ENCODE measurements around the gene RAP1GAP.
"Not testable (repeated sequence)": the region's sequence is repeated elsewhere in the genome, so short reads cannot be mapped to it uniquely, and the experiment has no call there.

RAP1GAP gene

DNA sequence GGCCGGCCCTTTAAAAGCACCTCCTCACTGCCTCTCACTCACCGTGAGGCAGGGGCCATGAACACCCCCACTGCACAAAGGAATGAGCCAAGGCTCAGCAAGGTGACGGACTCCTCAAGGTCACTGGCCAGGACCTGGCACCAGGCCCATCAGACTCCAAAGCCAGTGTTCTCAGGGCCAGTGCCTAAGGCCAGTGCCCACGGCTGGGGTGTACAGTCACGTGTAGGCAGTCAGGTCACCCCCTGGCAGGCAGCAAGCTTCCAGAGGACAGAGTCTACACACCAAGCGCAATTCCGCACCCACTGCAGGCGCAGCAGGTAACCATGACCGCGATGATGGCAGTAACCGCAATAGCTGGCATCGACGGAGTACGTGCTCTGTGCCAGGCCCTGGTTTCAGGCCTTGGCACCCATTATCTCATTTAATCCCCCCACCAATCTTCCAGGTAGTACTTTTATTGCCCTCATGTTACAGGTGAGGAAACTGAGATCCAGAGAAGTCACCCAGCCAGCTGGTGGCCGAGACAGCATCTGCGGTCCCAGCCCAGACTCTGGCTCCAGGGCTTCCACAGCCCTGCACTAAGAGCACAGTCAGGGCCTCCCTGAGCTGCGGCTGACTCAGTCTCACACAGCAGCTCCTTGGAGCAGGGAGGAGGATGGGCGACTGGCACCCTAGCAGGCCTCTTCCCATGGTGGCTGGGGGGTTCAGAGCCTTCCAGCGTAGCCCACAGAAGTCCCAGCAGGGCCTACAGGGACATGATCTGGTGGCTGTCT, 27.0 kb downstream of the RAP1GAP start:
- DNase-seq = no peak

DNA sequence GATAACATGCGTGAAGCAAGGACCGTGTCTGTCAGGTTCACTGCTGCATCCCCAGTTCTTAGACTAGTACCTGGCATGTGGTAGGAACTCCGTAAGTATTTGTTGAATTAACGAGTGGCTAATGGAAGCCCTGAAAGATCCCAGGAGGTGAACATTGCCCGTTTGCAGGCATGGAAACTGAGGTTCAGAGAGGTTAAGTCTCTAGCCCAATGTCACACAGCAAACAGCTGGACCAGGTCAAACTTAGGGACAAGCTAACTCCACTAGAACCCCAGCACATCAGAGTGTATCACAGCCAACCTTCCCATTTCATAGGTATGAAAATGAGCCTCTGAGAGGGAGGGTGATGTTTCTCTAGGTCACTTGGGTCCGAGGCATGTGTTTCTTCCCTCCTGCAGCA, 27.6 kb downstream of the RAP1GAP start:
- no peak for DNase-seq

DNA sequence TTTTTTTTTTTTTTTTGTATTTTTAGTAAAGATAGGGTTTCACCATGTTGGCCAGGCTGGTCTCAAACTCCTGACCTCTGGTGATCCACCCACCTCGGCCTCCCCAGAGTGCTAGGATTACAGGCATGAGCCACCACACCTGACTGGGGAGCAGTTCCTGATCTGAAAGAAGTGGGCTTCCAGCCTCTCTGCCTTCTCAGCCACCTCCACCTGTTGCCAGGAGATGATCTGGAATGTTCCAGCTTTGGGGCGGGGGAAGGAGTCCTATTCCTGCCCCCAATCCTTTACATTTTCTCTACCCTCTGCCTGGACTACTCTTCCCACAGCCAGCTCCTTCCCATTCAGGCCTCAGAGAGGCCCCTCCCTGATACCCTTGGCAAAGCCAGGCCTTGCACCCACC, 28.1 kb downstream of the RAP1GAP start:
- DNase-seq = no peak

DNA sequence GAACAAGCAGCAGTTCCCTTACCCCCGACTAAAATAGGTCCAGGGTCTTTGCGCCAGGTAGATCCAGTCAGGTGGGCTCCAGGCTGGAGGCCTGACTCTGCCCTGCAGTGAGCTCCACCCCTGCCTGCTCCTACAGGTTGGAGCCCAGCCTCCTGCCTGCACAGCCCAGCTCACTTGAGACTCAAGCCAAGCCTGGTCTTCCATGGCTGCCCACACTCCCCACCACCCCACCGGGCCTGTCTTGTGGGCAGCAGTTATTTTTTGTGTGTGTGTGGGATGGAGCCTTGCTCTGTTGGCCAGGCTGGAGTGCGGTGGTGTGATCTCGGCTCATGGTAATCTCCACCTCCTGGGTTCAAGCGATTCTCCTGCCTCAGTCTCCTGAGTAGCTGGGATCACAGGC, 28.5 kb downstream of the RAP1GAP start:
- DNase-seq = no peak

DNA sequence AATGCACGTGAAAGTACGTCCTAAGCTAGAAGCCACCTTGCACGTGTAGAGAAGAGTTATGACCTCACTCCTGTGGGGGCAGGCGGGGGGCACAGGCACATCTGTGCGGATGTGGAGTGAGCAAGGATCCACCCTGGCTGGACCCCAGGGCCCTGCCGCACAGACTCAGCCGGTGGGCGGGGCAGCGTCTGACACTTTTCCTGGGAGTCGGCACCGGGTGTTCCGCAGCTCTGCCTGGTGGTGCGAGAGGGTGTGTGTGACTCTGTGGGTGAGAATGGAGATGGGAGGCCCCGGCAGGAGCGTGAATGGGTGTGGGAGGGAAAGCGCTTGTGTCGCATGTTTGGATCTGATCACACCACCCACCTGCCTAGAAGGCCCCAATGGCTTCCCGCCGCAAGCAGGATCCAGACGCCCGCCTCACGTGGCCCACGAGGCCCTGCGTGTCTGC, 29.5 kb downstream of the RAP1GAP start:
- no peak for DNase-seq

DNA sequence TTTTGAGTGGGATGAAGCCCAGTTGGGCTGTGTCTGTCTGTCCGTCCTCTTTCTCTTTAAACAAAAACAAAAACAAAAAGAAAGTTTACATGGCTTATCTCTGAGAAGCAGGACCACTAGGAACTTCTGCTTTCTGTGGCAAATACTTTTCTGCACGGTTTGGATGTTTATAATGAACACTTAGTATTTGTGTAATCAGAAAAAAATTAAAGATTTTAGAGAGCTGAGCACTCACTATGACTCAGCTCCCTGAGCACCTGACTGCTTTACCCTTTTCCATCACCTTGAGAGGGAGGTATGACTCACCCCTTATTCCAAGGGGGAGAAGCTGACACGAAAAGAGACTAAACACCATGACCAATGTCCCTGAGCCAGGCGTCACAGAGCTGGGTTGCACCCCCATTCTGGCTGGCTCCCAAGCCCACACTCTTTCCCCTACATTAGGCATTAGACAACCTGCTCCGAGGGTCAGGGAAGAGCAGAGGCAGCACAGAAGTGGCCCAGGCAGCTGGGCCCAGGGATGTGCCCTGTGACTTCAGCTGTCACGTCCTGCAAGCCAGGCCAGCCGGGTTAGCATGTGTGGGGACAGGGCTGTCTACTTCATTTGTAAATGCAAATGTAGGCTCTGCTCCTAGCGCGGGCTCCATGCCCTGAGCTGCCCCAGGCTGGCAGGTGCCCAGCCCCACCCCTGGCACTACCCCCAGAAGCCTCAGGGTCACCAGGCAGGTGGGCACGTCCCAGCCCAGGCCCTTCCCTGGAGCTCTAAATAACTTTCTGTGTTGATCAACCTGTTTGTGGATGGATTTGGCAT, 30.4 kb downstream of the RAP1GAP start:
- peak; percentile 94 for DNase-seq

DNA sequence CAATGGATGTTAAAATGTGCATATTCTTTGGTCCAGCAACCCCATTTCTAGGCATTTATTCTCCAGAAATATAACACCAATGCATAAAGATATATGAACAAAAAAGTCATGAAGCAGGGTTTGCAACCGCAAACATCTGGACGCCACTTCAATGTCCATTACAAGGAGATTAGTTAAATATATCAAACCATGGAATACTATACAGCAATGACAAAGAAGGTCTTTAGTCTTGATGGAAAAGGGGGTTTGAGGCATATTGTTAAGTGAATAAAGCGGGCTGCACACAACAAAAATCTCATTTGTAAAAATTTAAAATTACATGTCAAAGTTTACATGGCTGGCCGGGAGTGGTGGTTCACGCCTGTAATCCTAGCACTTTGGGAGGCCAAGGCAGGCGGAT, 31.6 kb downstream of the RAP1GAP start:
- DNase-seq = no peak

DNA sequence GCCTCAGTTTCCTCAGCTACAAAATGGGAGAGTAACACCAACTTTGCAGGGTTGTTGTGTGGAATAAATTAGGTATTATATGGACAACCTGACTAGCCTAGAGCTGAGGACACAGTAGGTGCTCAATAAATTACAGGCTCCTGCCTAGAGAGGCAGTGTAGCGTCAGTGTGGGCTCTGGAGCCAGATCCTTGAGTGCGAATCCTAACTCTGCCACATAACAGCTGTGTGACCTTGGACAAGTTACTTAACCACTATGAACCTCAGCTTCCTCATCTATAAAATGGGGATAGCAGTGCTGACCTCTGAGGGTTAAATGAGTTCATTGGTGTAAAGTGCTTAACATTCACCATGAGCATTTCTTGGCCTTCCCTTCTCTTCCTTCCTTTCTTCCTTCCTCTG, 33.1 kb downstream of the RAP1GAP start:
- DNase-seq = no peak

DNA sequence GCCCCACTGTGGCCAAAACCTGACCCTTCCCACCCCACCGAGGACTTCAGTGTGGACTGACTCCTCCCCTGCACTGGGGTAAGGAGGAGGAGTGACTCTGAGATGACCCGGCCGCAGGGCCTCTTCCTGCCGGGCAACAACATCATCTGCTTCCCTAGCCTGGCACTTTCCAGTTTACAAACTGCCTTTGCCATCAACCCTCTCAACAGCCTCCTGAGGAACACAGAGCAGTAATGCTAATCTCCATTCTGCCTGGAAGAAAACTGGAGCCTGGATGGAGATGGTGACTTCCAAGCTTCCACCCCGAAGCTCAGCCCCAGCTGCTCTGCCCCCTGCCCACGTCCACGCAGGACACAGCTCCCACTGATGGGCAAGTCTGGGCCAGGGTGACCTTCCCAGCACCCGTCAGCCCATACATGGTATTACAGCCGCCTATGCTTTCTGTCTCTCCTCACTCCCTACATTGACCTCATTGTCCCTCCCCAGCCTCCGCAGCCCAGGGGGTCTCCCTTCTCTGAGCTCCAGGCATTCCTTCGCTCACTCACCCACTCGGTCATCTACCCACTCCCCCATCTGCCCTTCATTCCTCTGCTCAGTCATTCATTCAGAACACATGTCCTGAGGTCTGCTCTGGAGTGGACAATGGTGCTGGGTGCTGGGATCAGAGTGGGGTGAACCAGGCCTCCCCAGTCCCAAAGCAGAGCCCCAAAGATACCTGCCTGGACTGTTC, 34.2 kb downstream of the RAP1GAP start:
- no peak for DNase-seq

DNA sequence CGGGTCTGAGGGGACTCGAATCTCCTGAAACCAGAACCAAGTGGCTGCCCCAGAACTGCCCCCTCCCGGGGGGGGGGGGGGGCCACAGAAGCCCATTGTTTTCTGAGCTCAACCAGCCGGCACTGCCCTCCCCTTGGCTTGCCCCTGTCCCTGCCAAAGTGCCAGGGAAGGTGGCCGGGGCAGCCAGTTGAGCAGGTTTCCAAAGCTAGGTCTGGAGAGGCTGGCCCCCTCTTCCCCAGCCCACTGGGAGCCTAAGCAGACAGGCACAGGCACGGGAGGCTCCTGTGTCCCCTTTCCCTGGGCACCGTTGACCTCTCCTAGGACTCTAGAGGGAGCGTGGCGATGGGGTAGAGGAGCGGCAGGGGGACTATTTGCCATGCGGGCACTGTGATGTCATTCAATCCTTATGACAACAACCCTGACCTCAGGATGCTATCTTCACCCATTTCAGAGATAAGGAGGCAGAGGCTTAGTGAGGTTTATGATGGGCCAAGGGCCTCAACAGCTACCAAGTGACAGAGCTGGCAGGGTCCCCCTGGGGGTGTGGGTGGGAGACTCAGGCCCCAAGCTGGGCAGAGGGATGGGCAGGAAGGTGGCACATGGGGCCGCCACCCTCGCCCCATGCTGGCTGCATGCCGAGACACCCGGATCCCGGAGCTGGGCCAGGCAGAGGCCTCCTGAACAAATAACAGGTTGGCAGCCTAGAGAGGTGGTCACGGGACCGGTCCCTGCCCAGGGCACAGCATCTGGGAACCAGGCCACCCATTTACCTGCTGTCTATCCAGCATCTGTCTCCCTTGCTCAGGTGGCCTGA, 35.0 kb downstream of the RAP1GAP start:
- no peak for DNase-seq

DNA sequence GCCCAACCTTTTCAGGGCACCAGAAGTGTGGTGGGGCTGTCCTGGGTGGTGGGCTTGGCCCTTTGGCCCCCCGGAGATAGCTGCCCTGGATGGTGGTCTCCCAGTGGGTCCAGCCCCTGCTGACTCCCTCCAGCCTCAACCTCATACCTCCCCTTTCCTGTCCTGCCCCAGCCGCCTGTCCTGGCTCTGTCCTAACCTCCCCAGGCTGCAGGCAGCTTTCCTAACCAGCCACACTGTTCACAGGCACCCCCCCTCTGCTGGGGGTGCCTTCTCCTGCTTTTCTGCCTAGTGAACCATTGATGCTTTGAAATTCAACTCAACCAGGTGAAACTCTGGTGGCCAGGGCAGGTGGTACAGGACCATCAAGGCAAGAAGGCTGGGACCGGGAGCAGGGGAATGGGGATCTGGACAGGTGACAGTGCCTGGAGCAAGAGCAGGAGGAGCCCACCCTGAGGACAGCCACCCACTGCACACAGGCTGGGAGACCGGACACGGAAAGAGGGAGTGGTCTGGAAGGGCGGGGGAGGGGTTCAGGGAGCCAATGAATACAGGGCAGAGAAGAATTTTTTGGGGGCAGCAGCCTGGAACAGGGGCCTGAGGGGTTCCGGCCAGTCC, 35.9 kb downstream of the RAP1GAP start:
- no peak for DNase-seq

DNA sequence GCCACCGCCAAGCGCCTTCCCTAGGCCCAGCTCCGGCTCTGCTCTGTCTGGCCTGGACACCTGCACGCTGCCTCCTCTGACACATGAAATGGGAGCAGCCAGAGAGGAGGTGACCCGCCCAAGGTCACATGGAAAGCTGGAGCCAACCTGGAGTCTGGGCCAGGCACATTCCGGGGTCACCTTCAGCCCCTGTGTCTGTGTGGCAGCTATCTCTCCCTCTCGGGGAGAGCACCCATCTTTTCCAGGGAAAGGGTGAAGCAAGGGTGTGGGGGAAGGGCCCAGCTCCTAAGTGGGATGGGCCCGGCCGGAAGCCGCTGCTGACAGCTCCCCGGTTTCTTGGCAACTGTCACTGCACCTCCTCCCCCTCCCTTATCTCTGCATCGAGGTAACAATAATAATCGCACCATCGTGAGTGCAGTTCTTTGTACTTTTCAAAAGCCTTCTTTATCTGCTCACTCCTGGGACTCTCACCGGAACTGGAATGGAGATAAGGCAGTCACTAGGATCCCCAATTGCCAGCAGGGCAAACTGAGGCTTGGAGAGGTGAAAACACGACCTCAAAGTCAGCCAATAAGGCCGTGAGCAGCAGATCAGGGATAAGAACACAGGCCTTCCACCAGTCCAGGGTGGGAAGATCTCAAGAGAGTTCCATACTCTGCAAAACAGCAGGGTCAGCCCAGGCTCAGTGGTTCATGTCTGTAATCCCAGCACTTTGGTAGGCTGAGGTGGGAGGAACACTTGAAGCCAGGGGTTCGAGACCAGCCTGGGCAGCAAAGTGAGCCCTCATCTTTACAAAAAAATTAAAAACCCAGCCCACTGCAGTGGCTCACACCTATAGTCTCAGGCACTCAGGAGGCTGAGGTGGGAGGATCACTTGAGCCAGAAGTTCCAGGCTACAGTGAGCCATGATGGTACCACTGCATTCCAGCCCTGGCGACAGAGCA, 36.9 kb downstream of the RAP1GAP start:
- peak; percentile 68 for DNase-seq

DNA sequence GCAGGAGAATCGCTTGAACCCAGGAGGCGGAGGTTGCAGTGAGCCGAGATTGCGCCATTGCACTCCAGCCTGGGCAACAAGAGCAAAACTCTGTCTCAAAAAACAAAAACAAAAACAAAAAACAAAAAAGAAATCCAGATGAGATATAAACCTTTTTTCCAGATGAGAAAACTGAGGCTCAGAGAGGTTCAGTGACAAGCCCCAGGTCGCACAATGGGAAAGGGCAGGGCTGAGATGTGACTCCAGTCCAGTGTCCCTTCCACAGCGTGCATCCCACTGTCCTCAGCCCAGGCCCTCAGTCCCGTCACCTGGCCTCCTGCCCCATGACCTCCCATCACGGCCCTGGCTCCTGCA, 37.6 kb downstream of the RAP1GAP start:
- DNase-seq = not testable (repeated sequence)

DNA sequence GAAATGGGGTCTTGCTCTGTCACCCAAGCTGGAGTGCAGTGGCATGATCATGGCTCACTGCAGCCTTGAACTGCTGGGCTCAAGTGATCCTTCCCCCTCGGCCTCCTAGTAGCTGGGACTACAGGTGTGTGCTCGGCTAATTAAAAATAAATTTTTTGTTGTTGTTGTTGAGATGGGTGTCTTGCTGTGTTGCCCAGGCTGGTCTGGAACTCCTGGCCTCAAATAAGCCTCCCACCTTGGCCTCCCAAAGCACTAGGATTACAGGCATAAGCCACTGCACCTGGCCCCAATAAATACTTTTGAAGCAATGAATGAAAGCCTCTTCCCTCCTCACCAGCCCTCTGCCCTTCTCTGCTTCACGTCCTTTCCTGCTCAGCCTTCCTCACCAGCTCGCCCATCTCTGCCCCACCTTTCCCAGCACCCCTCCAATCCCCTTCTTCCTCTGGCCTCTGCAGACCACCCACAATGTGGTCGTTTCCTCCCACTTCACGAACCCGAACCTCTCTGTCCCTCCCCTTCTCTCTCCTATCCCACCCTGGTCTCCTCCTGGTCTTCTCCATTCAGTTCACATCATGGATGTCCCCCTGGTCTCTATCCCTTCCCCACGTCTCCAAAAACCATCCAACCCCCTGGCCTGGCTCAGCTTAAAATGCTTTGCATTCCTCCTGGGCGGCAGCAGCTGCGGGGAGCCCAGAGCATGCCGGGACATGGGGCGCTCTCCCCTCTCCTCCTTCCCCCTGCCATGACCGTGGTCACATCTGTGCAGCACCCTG, 38.4 kb downstream of the RAP1GAP start:
- DNase-seq = no peak

DNA sequence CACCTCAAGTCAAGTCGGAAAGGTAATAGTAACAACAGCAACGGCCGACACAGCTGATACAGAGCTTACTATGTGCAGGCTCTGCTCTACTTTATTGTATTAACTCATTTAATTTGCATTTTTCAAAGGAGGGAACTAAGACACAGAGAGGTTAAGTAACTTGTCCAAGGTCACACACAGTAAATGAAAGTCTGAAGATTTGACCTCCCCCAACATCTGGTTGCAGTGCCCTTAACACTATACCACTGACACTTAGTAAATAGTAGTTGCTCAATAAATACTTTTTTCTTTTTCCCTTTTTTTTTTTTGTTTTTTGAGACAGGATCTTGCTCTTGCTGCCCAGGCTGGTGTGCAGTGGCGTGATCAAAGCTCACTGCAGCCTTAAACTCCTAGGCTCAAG, 39.2 kb downstream of the RAP1GAP start:
- no peak for DNase-seq

DNA sequence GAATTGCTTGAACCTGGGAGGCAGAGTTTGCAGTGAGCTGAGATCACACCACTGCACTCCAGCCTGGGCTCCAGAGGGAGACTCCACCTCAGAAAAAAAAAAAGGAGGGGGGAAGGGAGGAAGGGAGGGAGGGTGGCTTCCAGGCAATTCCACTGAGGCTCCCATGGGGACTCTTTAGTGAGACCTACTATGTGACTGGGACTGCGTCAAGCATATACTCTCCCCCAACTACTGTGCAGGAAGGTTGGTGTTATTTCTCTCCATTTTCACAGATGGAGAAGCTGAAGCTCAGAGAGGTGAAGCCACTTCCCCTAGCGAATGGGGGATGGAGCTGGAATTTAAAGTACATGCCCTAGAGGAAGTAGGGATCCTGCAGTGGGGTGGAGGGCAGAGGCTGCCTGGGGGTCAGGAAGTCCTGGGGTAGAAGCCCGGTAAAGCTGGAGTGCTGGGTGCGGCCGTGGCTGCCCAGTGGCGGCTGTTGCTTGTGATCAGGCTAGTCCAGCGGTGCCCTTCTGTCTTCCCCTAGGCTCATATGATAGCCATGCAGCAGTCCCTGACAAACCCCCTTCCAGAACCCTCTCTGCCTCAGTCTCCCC, 40.3 kb downstream of the RAP1GAP start:
- no peak for DNase-seq

DNA sequence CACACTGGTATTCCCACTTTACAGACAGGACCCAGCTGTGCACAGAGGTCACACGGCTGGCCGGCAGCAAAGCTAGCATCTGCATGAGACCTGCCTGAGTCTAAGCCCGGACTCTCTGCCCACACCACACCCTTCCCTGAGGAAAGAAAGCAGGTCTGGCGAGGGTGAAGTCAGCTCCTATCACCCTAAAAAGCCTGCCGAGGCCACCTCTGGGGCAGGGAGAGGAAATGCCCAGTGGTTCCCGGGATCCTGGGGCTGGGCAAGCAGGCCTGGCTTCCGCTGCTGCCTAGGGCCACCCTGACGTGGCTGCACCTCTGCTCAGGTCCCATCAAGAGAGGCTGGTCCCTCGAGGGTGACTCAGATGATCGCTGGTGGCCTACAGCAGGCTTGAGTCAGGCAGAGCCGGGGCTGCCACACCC, 42.2 kb downstream of the RAP1GAP start:
- DNase-seq = no peak

DNA sequence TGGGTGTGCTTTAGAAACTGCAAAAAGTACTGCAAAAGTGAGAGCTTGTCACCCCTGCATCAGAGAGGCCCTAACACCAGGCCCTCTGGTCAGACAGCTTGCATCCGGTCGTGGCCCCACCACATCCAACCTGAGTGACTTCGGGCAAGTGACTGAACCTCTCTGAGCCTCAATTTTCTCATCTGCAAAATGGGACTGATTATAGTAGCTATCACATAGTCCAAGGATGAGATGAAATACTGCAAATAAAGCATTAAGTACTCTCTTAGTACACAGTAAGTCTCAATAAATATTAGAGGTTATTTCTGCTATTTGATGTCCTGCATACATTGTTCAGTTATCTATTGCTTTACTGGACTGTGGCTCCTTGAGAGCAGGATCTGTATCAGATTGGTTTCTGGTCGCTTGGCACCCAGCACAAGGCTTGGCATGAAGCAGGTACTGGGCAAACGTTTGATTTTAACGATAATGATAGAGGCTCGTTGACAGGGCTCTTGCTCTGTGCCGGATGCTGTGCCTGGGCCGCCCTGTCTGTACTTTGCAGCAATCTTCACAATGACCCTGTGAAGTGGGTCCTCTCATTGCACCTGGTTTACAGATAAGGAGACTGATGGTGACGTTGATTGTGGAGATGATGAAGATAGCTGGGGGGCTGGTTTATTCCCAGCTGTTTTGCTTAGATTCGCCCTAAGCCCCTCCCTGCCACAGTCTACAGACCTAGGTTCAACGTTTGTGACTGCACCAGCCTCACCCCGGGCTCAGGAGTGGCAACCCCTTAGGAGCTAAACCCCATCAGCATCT, 43.6 kb downstream of the RAP1GAP start:
- DNase-seq = no peak
